ENCODE measurements around the gene CDCA8. TPM values are rescaled to one million over a fixed set of nuclear protein-coding genes. Genes with fewer than 3 reads are reported as not detected.

CDCA8 gene
- total and polyA plus RNA-seq, 2 of the 13 experiments (the other 11 are each of a cell fraction or from before 2014, with no cell fraction given) = 24.1 to 38.6 TPM

- H3K27me3 ChIP-seq (ENCODE audit: control insufficient read depth in 1 of 2, insufficient read depth in 2 of 2, low read length in 2 of 2) = no peaks in the 10 kb centered on the region
- no peak for ATAC-seq
- 28% methylated on average over 9 of the region's 9 CpGs for WGBS (ENCODE audit: low lambda C conversion rate)
- no peak overlapping the region for H3K9ac ChIP-seq (ENCODE audit: insufficient read depth, low read depth, low read length)
- H3K9me3 ChIP-seq (ENCODE audit: low read length) = no peaks in the 10 kb centered on the region
- FAIRE-seq = no peak
- H2AFZ ChIP-seq (ENCODE audit: low read length) = no peak overlapping the region
- no peak for DNase-seq (ENCODE audit: low spot score)
- CTCF ChIA-PET (ENCODE audit: low intra/inter-chr PET ratio, low total read pairs) = no interaction called here
- in situ Hi-C loops (cut with HindIII; ENCODE audit: extremely low pct_ligation_motif_present, low pct_unique_long_range_greater_than_20kb) (no loop called here), intact Hi-C loops (cut with micrococcal nuclease; ENCODE audit: unreplicated experiment) (no loop called here)
- peaks cover 6% of the 10 kb centered on the region; the same call in 1 of the 2 replicates for H3K4me1 ChIP-seq (ENCODE audit: insufficient read depth, low read length)
- H3K4me3 ChIP-seq (replicated peaks in 1 of 3; ENCODE audit: insufficient read depth in 1 of 3, low read depth in 2 of 3, low read length in 3 of 3) = no peak overlapping the region
- H3K79me2 ChIP-seq (ENCODE audit: insufficient read depth, low read length) = no peaks in the 10 kb centered on the region
- H3K4me2 ChIP-seq (ENCODE audit: low read depth, low read length) = no peak overlapping the region
- no peak overlapping the region for H3K27ac ChIP-seq (ENCODE audit: extremely low read length, insufficient read depth, low read length)
- BruUV-seq (replicated peaks) = no TSS peak
- H3K36me3 ChIP-seq (replicated peaks in 1 of 2; ENCODE audit: control insufficient read depth in 1 of 2, insufficient read depth in 2 of 2, low read length in 2 of 2) = no peaks in the 10 kb centered on the region
- no peaks in the 10 kb centered on the region for H4K20me1 ChIP-seq (ENCODE audit: insufficient read depth, low read length)
- TF ChIP-seq ZBTB1 (CRISPR knock-in tag; IDR thresholded peaks at IDR 0.05; ENCODE audit: borderline replicate concordance) (no peak), GATAD2A (CRISPR knock-in tag; IDR thresholded peaks at IDR 0.05) (no peak), CERS6 (CRISPR knock-in tag; IDR thresholded peaks at IDR 0.05) (no peak)
- POLR2A ChIA-PET = no interaction called here
Measured at GRCh38 chr1:37741130-37741529, 48.8 kb downstream of the CDCA8 start.

- TF ChIP-seq GRHL1 (CRISPR knock-in tag; conservative IDR thresholded peaks at IDR 0.05) = no peak
- TF ChIP-seq CENPT (CRISPR knock-in tag; IDR thresholded peaks at IDR 0.05; ENCODE audit: low read depth) = no peak
- no peak for TF ChIP-seq HNRNPUL1 (IDR thresholded peaks at IDR 0.05; ENCODE audit: low read depth, low read length)
- TF ChIP-seq DDIT3 (CRISPR knock-in tag; IDR thresholded peaks at IDR 0.05) = no peak
- no peak for TF ChIP-seq ARNT (IDR thresholded peaks at IDR 0.05)
- TF ChIP-seq NRL (CRISPR knock-in tag; IDR thresholded peaks at IDR 0.05; ENCODE audit: borderline replicate concordance) = no peak
- TF ChIP-seq ZSCAN25 (CRISPR knock-in tag; IDR thresholded peaks at IDR 0.05) = no peak
- no peak for TF ChIP-seq ZNF337 (CRISPR knock-in tag; IDR thresholded peaks at IDR 0.05; ENCODE audit: borderline replicate concordance, low read depth)
- no peaks in the 10 kb centered on the region for H3K79me2 ChIP-seq (ENCODE audit: insufficient read depth, low read length)
- H3K4me2 ChIP-seq (ENCODE audit: low read depth, low read length) = no peak overlapping the region
- no peak overlapping the region for H3K27ac ChIP-seq (ENCODE audit: extremely low read length, insufficient read depth, low read length)
- POLR2A ChIA-PET = no interaction called here
- DNase-seq (ENCODE audit: low spot score) = no peak
- no peaks in the 10 kb centered on the region for H3K9me3 ChIP-seq (ENCODE audit: low read length)
- ATAC-seq = no peak
- H3K4me3 ChIP-seq (replicated peaks in 1 of 3; ENCODE audit: insufficient read depth in 1 of 3, low read depth in 2 of 3, low read length in 3 of 3) = no peak overlapping the region
- no peak overlapping the region for H3K9ac ChIP-seq (ENCODE audit: insufficient read depth, low read depth, low read length)
- BruUV-seq (replicated peaks) = no TSS peak
- intact Hi-C loops (cut with micrococcal nuclease; ENCODE audit: unreplicated experiment) = no loop called here
- H2AFZ ChIP-seq (ENCODE audit: low read length) = no peak overlapping the region
- no peaks in the 10 kb centered on the region for H4K20me1 ChIP-seq (ENCODE audit: insufficient read depth, low read length)
- no peaks in the 10 kb centered on the region for H3K27me3 ChIP-seq (ENCODE audit: control insufficient read depth in 1 of 2, insufficient read depth in 2 of 2, low read length in 2 of 2)
- no peaks in the 10 kb centered on the region for H3K36me3 ChIP-seq (replicated peaks in 1 of 2; ENCODE audit: control insufficient read depth in 1 of 2, insufficient read depth in 2 of 2, low read length in 2 of 2)
- no peak for FAIRE-seq
- in situ Hi-C loops (cut with HindIII; ENCODE audit: extremely low pct_ligation_motif_present, low pct_unique_long_range_greater_than_20kb) = no loop called here
- CTCF ChIA-PET (ENCODE audit: low intra/inter-chr PET ratio, low total read pairs) = no interaction called here
- peaks cover 6% of the 10 kb centered on the region; the same call in 1 of the 2 replicates for H3K4me1 ChIP-seq (ENCODE audit: insufficient read depth, low read length)
- 9% methylated on average over 6 of the region's 6 CpGs for WGBS (ENCODE audit: low lambda C conversion rate)
Measured at GRCh38 chr1:37741662-37742061, 49.3 kb downstream of the CDCA8 start.

All from HepG2 (cell line).